Ovary (tissue), 9 donors: ENCODE results near the gene SLC1A2. TPM values are rescaled to one million over a fixed set of nuclear protein-coding genes. Genes with fewer than 3 reads are reported as not detected.

ENCODE experiments used
- DNase-seq, 5 donors: peaks; one replicate each; pipeline ENCODE4 v3.0.0-alpha.2; 2019 to 2020
- H3K27ac ChIP-seq, 2 donors: fragments of 200-600 bp; one replicate each; pipeline versions ENCODE4 v1.5.1 to v1.8.0; 2019 to 2022
- H3K27me3 ChIP-seq: fragments of 200-600 bp; one replicate; pipeline ENCODE4 v1.8.0; 2022
- H3K36me3 ChIP-seq: fragments of 200-600 bp; sonication (generic); one replicate; pipeline ENCODE4 v1.5.1; 2019
- H3K4me1 ChIP-seq: one replicate; pipeline ENCODE4 v1.8.1; 2013; ENCODE audit warnings: mild to moderate bottlenecking, moderate library complexity; ENCODE audit not compliant: insufficient read depth
- H3K4me3 ChIP-seq: fragments of 200-600 bp; sonication (generic); one replicate; pipeline ENCODE4 v1.5.1; 2017
- H3K9me3 ChIP-seq, 2 donors: fragments of 200-600 bp in 1 of 2; sonication (generic) in 1 of 2; one replicate each; pipeline versions ENCODE4 v1.5.1 to v1.8.1; 2013 to 2019; ENCODE audit warnings: mild to moderate bottlenecking in 1 of 2, moderate library complexity in 1 of 2
- CTCF ChIP-seq, 3 donors: fragments of 450-650 bp in 2 of 3; fragments of 200-600 bp in 1 of 3; IDR thresholded peaks; one replicate each; pipeline versions ENCODE4 v1.5.1 to v1.8.0; 2016 to 2022; ENCODE audit warnings: antibody characterized with exemption in 3 of 3, mild to moderate bottlenecking in 1 of 3
- EP300 ChIP-seq: sonication (generic); formaldehyde crosslinking; IDR thresholded peaks from one replicate; pipeline ENCODE4 v1.6.1; 2017; ENCODE audit warnings: antibody characterized with exemption
- POLR2A ChIP-seq: fragments of 450-650 bp; IDR thresholded peaks from one replicate; pipeline ENCODE4 v1.6.1; 2017; ENCODE audit warnings: antibody characterized with exemption, mild to moderate bottlenecking, moderate library complexity
- WGBS, 3 donors: extraction: QIAGEN DNeasy Blood & Tissue Kit in 1 of 3; methylation state at CpG; one replicate each; pipeline versions ENCODE4 v1.1.5 to v1.1.7; 2013 to 2017; 5-methylcytosine and 5-hydroxymethylcytosine counted together
- intact Hi-C, 4 donors: fragments of 100-400 bp; cut with DNase I; formaldehyde crosslinking; loops; one replicate each; pipeline versions ENCODE4 v1.11.0 to v1.15.1; 2022 to 2023
- polyA plus RNA-seq, 2 donors: library from polyadenylated mRNA; stranded (reverse); fragments of 200-250 nt in 1 of 2; fragments of 350-450 nt in 1 of 2; fragmentation: Illumina TruSeq in 1 of 2; extraction: RNeasy Lipid Tissue Mini Kit (QIAGEN cat#74804) in 1 of 2; gene quantifications; one replicate each; pipeline ENCODE4 v1.2.3, GENCODE V29; 2013 to 2014
- total RNA-seq, 7 donors: library from RNA; depleted of rRNA in 2 of 7; stranded (reverse); fragments of >200 nt in 2 of 7; fragmentation: NEBNext Ultra II Directional in 3 of 7; extraction: Animal tissue kit (Norgen Biotek cat#: 25700) in 3 of 7; gene quantifications; one replicate each; pipeline versions ENCODE4 v1.1.0 to v1.2.4, GENCODE V29; 2016 to 2023
- donor health status: DM: no; HTN: no; CAD: no; lungs with moderate emphysema.
- donor health status: DM: no; HTN: no; CAD: no.
- donor health status: Bipolar disorder and iron deficiency.
- donor health status: DM: yes; HTN: yes; CAD: no.
- donor health status: DM: no; HTN: no; CAD: no.
- donor health status: DM: yes; HTN: yes; CAD: no.

SLC1A2 gene
- total and polyA plus RNA-seq, 9 donors = 0.02 to 0.80 (median 0.15) TPM

- TF ChIP-seq POLR2A (no peak), EP300 (no peak), CTCF (IDR thresholded peaks at IDR 0.05) (no peak)
- H3K27me3 ChIP-seq = no peaks in the 10 kb centered on the region
- WGBS, 3 donors = 71 to 76% (median 74%) methylated on average over 3 of the region's 3 CpGs
- H3K9me3 ChIP-seq = no peaks in the 10 kb centered on the region
- H3K36me3 ChIP-seq = no peaks in the 10 kb centered on the region
- H3K4me1 ChIP-seq = no peaks in the 10 kb centered on the region
- H3K4me3 ChIP-seq = no peak overlapping the region
- H3K27ac ChIP-seq = no peak overlapping the region
- intact Hi-C loops = no loop called here
- DNase-seq = no peak
Observed at GRCh38 chr11:35433588-35433987, 14.2 kb upstream of the SLC1A2 start.

- H3K4me3 ChIP-seq = no peak overlapping the region
- no peak overlapping the region for H3K27ac ChIP-seq
- intact Hi-C loops = no loop called here
- TF ChIP-seq CTCF (IDR thresholded peaks at IDR 0.05) (no peak), EP300 (no peak), POLR2A (no peak)
- H3K36me3 ChIP-seq = no peaks in the 10 kb centered on the region
- H3K4me1 ChIP-seq = no peaks in the 10 kb centered on the region
- H3K27me3 ChIP-seq = no peaks in the 10 kb centered on the region
- no peaks in the 10 kb centered on the region for H3K9me3 ChIP-seq
- WGBS, 3 donors = 89 to 93% (median 92%) methylated on average over 14 of the region's 14 CpGs
- DNase-seq = no peak
Observed at GRCh38 chr11:35432464-35432863, 13.1 kb upstream of the SLC1A2 start.

GRCh38 chr11:35427071-35427470 lies 7.7 kb upstream of the SLC1A2 start:
- WGBS, 3 donors = 23 to 32% (median 31%) methylated on average over 3 of the region's 3 CpGs
- H3K36me3 ChIP-seq = no peaks in the 10 kb centered on the region
- no peaks in the 10 kb centered on the region for H3K27me3 ChIP-seq
- intact Hi-C loops = no loop called here
- no peak for TF ChIP-seq POLR2A
- no peak for TF ChIP-seq CTCF (IDR thresholded peaks at IDR 0.05)
- TF ChIP-seq EP300 = no peak
- no peak overlapping the region for H3K27ac ChIP-seq
- H3K9me3 ChIP-seq = no peaks in the 10 kb centered on the region
- no peak overlapping the region for H3K4me3 ChIP-seq
- H3K4me1 ChIP-seq = no peaks in the 10 kb centered on the region
- DNase-seq = no peak

- Histone ChIP-seq H3K9me3 (no peaks in the 10 kb centered on the region), H3K4me3 (no peak overlapping the region), H3K27me3 (no peaks in the 10 kb centered on the region), H3K36me3 (no peaks in the 10 kb centered on the region), H3K4me1 (no peaks in the 10 kb centered on the region), H3K27ac (no peak overlapping the region)
- 79 to 80% (median 79%) methylated on average over 1 of the region's 1 CpG for WGBS, 3 donors
- intact Hi-C loops = no loop called here
- no peak for DNase-seq
- TF ChIP-seq EP300 (no peak), CTCF (IDR thresholded peaks at IDR 0.05) (no peak), POLR2A (no peak)
Observed at GRCh38 chr11:35426351-35426750, 7.0 kb upstream of the SLC1A2 start.
